Measurements from ENCODE around the gene APEH. TPM values are rescaled to one million over a fixed set of nuclear protein-coding genes. Genes with fewer than 3 reads are reported as not detected.

APEH gene
- polyA plus RNA-seq, 3 donors, result 145 to 153 (median 152) TPM

DNA sequence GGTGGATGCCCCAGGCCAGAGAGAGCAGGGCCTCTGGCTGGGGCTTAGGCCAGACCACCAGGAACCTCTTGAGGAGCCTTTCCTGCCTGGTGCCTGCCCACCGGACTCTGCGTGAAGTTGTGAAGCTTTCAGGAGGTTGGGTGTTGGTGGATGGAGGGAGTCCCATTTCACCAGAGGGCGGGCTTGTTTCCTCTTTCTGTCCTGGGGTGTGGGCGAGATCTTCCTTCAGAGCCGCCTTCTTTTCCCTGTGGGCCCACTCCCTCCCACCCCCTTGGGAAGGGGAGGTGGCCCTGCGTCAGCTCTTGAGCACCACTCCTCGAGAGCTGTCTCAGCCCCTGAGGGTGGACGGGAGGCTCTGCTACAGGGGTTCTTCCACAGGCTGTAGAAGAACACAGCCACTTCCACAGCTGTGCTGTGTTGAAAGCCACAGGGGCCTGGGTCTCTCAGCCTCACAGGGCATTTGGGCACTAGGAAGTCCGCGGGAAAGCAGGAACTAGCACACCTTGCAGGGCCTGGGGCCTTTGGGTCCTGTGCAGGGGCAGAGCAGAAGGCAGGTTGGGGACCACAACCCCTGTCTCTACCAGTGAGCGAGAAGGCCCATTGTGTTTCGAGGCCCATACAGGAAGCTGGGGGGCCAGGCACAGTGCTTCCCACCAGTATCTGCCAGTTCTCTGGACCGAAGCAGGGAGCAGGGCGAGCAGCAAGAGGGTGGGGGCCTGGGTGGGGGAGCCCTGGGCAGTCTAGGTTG, 43.2 kb downstream of the APEH start:
- no peak for DNase-seq (ENCODE audit: extremely low read depth in 1 of 11, low read depth in 9 of 11, low spot score in 4 of 11)

DNA sequence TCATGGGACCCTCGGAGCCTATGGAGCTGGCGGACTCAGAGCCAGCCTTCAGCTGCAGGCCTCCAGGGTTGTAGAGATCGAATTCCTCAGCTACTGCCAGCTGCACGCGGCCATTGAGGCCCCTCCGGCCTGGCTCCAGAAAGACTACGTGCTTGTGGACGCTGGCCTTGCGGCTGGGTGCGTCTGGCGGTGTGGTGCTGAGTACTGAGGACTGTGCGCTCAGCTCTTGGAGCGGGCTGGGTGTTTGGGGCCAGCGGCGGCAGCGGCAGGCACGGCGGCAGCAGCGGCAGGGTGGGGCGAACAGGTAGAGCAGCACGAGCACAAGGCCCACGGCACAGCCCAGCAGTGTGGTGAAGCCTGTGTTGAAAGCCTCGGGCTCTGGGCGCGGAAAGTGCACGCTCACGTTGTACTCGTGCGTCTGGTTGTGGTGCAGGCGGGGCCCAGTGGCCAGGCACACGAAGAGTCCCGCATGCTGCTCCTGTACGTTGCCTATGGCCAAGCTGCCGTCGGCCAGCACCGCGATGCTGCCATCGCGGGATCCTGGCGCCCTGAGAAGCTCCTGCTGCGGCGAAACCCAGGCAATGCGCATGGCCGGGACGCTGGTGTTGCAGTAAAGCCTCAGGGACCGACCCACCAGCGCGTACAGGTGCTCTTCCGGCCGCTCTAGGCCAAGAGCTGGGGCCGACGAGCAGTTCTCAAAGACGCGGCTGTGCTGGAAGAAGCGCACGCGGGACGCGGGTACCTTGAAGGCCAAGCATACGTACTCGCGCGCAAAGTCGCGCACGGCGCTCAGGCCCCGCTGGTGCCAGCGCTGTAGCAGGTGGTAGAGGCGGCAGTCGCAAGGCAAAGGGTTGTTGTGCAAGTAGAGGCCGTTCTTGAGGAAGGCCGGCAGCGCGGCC, 44.1 kb downstream of the APEH start:
- DNase-seq (ENCODE audit: extremely low read depth in 1 of 11, low read depth in 9 of 11, low spot score in 4 of 11), result peak in 1 of 11 donors; percentile 32

DNA sequence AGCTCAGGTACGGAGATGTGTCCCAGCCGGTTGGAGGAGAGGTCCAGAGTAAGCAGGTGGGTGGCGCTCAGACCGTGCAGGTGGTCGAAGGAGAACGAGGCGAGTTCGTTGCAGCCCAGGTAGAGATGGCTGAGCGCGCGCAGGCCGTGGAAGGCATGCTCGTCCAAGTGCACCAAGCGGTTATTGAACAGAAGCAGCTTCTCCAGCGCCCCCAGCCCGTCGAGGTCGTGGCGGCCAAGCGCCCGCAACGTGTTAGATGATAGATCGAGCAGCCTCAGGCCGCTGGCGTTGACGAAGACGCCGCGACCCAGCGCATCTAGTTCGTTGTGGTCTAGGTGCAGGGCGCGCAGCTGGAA, 44.7 kb downstream of the APEH start:
- DNase-seq (ENCODE audit: extremely low read depth in 1 of 11, low read depth in 9 of 11, low spot score in 4 of 11), result peak in 1 of 11 donors; percentile 0

DNA sequence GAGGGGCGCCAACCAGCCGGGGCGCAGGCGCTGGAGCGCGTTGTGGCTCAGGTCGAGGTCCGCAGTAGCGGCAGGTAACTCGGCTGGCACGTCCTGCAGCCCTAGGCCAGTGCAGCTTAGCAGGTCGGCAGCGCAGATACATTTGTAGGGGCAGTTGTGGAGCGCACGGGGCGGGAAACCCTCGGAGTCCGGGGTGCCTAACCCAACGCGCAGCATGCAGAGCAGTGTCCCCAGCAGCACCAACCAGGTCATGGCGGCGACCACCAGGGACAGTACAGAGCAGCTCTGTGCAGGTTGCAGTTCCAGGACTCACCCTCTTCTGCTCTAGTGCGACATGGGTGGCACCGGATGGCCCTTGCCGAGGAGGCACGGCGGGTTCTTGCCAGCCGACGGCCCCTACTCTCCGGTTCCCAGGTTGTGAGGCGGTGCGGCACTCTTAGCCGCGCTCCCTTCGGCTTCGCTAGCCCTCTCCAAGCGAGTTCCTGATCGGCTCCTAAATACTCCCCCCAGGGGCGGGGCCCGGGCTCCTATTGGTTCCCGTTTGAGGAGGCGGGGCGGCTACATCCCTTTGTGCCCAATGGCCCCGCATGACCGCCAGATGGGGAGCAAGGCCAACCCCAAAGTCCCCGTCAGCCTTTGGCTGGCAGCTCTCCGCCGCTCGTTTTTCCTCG, 45.2 kb downstream of the APEH start, which contains the start of gene AMIGO3:
TSS of gene AMIGO3 (minus strand) at position 471 of the 671 bp plus-strand sequence. CDS start at position 252, 219 bp downstream.
- DNase-seq (ENCODE audit: extremely low read depth in 1 of 11, low read depth in 9 of 11, low spot score in 4 of 11), result peak; percentile 63 to 90 (median 82)

DNA sequence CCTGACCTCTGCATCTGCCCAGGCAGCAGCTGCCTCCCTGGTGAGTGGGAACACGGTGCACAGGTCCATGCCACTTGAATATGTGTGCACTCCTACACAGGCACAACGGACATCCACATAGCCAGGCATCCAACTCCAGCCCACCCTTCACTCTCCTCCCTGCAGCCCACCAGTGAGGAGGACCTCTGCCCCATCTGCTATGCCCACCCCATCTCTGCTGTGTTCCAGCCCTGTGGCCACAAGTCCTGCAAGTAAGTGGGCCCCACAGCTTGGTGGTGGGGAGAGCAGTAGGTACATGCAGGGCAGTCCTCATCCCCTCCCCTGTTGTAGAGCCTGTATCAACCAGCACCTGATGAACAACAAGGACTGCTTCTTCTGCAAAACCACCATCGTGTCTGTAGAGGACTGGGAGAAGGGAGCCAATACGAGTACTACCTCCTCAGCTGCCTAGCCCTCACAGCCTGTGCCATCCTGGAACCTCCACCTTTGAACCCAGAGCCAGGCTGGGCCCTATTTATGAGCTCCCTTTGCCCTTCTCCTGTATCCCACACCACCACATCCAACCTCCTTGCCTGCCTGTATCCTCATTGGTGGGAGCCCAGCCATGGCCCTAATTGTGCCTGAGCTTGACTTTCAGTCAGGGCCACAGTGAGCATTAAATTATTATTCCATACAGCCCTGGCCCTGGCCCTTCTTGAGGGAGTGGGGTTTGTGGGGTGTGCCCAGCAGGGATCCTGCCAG, 46.9 kb downstream of the APEH start:
- DNase-seq (ENCODE audit: extremely low read depth in 1 of 11, low read depth in 9 of 11, low spot score in 4 of 11), result no peak

DNA sequence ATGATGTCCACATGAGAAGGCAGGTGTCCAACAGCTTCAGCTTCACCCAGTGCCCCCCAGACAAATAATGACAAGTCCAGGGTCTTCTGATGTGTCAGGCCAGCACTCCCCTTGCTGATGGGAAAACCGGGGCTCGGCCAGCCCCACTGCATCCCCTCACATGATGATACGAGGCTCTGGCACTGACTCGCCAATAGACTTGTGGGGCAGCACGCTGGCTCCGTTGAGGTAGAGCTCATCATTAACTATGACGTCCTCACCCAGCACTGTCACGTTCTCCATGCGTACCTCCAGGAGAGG, 47.4 kb downstream of the APEH start:
- no peak for DNase-seq (ENCODE audit: extremely low read depth in 1 of 11, low read depth in 9 of 11, low spot score in 4 of 11)

DNA sequence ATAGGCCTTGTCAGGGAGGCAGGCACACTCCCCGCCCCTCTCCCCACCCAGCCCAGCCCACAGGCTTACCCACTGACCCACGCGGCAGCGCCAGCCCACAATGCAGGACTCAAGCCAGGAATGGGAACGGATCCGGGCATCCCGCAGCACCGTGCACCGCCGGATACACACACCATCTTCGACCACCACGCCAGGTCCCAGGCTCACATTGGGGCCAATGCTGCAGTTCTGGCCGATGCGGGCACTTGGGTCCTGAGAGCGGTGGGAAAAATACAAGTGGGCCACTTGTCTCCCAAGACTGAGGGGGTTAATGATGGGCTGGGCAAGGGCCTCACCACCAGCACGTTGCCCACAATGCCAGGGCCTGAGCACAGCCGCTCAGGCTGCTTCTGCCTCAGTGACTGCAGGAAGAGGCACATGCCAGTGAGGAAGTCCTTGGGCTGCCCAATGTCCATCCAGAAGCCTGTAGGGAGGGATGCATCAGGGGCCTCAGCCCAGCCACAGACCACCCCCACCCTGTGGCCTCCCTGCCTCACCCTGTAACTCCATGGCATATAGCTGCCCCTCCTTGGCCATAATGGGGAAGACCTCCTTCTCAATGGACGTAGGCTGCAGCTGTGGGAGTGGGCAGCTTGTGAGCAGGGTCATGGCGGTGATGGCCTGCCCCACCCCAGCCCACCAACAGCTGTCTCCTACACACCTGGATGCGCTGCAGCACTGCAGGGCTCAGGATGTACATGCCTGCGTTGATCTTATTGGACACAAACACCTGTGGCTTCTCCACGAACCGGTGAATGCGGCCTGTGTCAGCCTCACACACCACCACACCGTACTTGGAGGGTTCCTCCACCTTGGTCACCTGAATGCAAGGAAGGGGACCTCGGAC, 48.0 kb downstream of the APEH start:
- DNase-seq (ENCODE audit: extremely low read depth in 1 of 11, low read depth in 9 of 11, low spot score in 4 of 11), result no peak

DNA sequence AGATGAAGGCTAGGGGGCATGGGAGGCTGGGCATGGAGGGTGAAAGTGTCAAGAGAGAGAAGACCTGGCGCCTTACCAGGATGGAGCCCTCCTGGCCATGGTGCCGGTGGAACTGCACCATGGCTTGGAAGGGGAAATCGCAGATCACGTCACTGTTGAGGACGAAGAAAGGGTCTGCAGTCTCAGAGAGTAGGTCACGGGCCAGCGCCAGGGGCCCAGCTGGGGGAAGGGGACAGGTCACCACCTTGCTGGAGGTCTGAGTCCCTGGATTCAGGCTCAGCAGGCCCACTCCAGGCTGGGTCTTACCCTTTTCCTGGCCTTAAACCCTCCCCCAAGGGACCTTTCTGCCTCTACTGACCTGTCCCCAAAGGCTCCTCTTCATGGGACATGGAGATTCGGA, 48.7 kb downstream of the APEH start:
- DNase-seq (ENCODE audit: extremely low read depth in 1 of 11, low read depth in 9 of 11, low spot score in 4 of 11), result peak in 1 of 11 donors; percentile 3

DNA sequence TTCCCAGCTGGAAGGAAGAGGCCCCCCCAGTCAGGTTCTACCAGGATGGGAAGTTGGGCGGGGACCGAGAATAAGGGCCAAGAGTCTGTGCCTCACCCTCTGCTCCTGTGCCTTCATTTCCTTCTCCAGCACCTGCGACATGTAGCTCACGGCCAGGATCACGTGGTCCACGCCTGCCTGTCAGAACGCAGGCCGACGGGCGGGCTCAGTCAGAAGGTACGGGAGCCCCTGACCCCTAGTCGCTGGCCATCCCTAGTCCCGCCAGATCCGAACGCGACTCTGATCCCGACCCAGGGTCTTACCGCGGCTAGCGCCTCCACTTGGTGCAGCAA, 49.1 kb downstream of the APEH start:
- DNase-seq (ENCODE audit: extremely low read depth in 1 of 11, low read depth in 9 of 11, low spot score in 4 of 11), result peak in 3 of 11 donors; percentile 2 to 23 (median 10)

DNA sequence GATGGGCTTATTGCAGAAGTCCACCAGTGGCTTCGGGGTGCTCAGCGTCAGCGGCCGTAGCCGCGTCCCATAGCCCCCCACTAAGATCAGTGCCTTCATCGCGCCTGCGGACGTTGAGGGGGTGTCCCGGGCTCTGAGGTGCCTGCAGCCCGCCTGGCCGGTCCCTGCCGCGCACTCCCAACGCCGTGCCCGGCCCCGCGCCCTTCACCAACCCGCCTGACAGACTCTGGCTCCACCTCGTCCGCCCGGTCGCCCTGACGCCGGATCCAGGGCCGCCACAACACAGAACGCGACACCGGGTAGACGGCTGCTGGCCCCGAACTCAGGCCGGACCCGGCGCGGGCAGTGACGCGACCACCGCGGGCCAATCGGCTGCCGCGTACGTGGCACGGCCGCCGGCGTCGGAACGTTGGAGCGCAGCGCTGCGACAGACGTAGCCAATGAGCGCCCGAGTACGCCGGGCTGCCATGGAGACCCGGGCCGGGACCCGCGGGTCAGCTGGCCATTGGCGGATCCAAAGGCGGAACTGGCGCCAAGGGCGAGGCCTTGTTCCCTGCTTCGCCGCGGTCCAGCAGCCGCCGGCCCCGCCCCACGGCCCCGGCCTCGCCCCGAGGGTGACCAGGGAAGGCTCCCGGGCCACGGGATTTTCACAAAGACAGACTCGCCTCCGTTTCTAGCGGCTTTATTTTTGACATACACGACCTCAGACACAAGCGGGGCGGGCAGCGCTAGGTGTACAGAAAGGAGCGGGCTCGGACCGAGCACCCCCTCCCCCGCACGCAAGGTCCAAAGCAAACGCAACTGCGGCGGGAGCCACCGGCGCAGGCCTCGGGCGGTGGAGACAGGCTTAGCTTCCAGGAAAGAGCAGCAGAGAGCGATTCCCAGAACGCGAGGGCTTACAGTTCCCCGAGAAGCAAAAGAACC, 49.7 kb downstream of the APEH start, which contains the start of gene GMPPB:
TSS of gene GMPPB (minus strand) at position 324 of the 924 bp plus-strand sequence. CDS start at position 99, 225 bp downstream.
- peak; percentile 81 to 96 (median 93) for DNase-seq (ENCODE audit: extremely low read depth in 1 of 11, low read depth in 9 of 11, low spot score in 4 of 11)

DNA sequence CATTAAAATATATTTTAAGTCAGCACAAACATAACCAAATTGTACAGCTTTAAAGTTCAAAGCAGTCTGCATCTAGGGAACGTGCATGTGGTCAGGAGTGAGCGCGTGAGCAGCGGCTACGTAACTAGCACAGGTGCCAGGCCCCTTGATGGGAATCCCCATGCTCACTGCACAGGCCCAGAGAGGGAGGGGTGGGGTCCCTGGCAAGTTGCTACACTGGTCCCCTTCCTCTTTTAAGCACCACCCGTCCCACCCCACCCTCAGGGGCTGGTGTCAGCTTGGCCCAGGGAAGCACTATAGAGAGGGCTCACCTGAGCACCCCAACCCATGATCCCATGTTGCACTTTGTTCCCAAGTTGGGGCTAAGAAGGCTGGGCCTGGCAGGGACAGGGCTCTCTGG, 50.4 kb downstream of the APEH start:
- peak in 2 of 11 donors; percentile 4 to 7 for DNase-seq (ENCODE audit: extremely low read depth in 1 of 11, low read depth in 9 of 11, low spot score in 4 of 11)

DNA sequence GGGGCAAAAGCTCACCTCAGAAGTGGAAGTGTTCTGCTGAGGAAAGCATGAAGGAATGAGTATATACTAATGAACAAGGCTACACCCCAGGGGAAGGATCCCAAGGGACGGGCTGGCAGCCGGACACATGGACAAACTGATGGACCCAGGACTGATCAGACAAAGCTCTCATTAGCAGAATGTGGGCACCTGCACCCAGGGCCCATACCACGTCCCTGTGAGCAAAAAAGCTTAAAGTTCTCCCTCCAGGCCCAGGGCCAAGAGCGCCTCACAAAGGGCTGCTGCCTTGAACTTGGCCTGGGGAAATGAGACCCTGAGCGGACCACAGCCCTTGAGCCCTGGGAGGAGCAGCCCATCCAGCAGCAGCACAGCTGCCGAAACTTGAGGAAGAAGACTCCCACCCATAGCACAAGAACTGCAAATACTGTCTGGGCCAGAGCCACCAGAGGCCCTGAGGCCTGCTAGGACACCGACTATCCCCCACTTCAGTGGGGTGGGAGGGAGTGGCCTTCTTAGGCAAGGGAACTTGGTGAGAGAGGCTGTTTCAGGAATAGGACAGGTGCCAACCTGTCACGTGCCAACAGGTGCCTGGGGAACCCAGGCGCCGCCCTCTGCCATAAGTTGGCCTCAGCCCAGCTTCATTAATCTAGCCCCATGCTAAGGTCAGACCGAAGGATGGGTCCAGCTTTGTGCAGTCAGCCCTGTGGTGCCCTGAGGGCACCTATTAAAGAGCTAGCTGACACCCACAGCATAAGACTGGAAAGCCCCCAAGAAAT, 51.9 kb downstream of the APEH start:
- no peak for DNase-seq (ENCODE audit: extremely low read depth in 1 of 11, low read depth in 9 of 11, low spot score in 4 of 11)

DNA sequence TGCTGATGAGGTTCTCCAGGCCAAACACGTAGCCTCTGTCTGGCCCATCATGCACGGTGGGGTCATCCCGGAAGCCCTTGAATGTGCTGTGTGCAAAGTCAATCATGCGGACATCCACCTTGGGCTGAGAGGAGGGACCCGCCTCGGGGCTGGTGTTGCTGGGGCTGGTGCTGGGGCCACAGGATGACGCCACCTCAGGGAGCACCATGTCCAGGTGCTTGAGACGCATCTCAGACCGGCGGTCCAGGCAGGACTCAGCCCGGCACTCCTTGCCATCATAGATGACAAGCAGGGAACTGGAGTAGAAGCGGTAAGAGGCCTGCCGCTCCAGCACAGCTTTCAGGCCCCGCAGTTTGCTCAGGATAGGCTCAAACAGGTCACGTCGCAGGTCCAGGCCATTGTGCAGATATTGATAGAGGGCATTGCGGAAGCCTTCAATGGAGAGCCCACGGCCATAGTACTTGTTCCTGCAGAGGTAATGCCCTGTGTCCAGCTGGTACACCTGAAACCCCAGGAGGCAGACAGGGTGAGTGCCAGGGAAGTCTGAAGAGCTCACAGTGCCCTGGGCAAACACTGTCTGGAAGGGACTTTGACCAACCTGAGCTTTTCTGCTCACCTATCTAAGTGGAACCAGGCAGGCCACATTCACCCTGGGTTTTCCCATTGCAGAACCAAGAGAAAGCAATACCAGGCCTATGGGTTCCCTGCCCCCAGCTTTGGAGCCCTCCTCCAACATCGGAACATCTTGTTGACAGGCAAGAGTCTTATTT, 53.2 kb downstream of the APEH start:
- DNase-seq (ENCODE audit: extremely low read depth in 1 of 11, low read depth in 9 of 11, low spot score in 4 of 11), result no peak

DNA sequence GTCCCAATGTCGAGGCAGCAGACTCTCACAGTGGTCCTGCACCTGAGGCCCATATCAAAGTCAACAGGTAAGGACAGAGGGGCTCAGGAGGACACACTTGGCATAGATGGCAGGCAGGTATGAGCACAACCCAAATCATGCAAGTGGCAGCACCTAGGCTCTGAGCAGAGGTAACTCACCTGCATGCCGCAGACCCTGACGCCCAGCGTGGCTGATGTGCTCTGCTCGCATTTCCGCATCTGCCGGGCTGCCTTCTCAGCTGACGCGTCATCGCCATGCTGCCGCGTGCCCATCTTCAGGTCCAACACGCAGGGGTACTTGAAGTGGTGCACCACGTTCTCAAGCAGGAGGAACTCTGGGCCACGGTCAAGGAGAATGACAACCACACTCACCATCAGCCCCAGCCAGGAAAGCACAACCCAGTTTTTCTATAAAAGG, 53.8 kb downstream of the APEH start:
- no peak for DNase-seq (ENCODE audit: extremely low read depth in 1 of 11, low read depth in 9 of 11, low spot score in 4 of 11)

DNA sequence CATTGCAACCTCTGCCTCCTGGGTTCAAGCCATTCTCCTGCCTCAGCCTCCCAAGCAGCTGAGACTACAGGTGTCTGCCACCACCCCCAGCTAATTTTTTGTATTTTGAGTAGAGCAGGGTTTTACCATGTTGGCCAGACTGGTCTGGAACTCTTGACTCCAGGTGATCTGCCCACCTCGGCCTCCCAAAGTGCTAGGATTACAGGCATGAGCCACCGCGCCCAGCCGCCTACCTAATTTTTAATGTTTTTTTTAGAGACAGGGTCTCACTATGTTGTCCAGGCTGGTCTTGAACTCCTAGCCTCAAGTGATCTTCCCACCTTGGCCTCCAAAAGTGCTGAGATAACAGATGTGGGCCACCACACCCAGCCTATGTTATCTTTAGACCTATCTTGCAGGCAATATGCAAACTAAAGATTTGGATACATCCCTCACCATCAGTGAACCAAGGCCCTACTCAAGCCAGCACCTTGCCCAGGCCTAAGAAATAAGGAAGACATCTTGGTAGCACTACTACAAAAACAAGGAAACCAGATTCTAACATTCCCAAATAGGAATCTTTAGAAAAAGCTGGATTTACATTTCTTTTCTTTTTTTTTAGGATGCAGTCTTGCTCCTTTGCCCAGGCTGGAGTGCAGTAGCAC, 55.9 kb downstream of the APEH start:
- no peak for DNase-seq (ENCODE audit: extremely low read depth in 1 of 11, low read depth in 9 of 11, low spot score in 4 of 11)

Measured in renal cortex interstitium (tissue), 11 donors.